GM12801 (cell line): Measurements from ENCODE around the gene MTHFD1L.

Experiments
- CTCF ChIP-seq: IDR thresholded peaks from one replicate; pipeline ENCODE4 v1.5.1; 2011; ENCODE audit warnings: control low read depth; ENCODE audit not compliant: insufficient read length; ENCODE audit errors: extremely low read depth

MTHFD1L gene

GRCh38 chr6:151107897-151108427 lies 242.5 kb downstream of the MTHFD1L start:
- TF ChIP-seq CTCF, result no peak

GRCh38 chr6:151108548-151108947 lies 243.0 kb downstream of the MTHFD1L start:
- TF ChIP-seq CTCF, result no peak

GRCh38 chr6:151109361-151109760 lies 243.9 kb downstream of the MTHFD1L start:
- TF ChIP-seq CTCF, result no peak

GRCh38 chr6:151109869-151110575 lies 244.5 kb downstream of the MTHFD1L start:
- TF ChIP-seq CTCF, result no peak

- TF ChIP-seq CTCF, result no peak
Observed at GRCh38 chr6:151110576-151110905, 245.0 kb downstream of the MTHFD1L start.

- no peak for TF ChIP-seq CTCF
Observed at GRCh38 chr6:151111670-151112069, 246.2 kb downstream of the MTHFD1L start.

- TF ChIP-seq CTCF, result no peak
Observed at GRCh38 chr6:151112130-151112529, 246.6 kb downstream of the MTHFD1L start.
